OCI-LY3 (cell line): ENCODE data around the gene PCSK2.

ENCODE experiments used
- EZH2phosphoT487 ChIP-seq: fragments of 200-600 bp; shearing (Covaris generic); IDR thresholded peaks from 2 replicates; pipeline ENCODE4 v1.6.1; 2018; ENCODE audit warnings: antibody characterized with exemption, mixed run types, low read depth
- TF ChIP-seq, protein P1 (sequence below): fragments of 200-600, 300-600 bp; sonication (generic); IDR thresholded peaks from 2 replicates; pipeline ENCODE4 v1.5.1; 2014; ENCODE audit warnings: antibody characterized with exemption, low read length, low read depth

DNA sequence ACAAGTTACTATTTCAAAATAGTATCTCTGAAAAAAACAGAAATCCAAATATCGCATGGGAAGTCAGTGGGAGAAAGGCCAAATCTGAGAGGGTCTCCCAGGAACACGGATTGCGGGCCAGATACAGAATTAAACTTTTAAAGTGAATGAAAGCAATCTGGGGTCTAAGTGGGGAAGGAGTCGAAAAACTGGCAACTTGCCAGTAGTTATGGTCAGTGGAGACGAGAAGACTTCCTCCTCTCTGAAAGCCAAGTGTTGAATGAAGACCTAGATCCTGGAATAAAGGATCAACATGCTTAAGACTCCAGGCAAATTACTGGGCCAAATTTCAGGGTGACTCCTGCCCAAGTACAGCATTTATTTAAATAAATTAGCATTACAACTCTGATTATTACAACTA lies 180.7 kb downstream of the PCSK2 start:
- TF ChIP-seq, protein P1, sequence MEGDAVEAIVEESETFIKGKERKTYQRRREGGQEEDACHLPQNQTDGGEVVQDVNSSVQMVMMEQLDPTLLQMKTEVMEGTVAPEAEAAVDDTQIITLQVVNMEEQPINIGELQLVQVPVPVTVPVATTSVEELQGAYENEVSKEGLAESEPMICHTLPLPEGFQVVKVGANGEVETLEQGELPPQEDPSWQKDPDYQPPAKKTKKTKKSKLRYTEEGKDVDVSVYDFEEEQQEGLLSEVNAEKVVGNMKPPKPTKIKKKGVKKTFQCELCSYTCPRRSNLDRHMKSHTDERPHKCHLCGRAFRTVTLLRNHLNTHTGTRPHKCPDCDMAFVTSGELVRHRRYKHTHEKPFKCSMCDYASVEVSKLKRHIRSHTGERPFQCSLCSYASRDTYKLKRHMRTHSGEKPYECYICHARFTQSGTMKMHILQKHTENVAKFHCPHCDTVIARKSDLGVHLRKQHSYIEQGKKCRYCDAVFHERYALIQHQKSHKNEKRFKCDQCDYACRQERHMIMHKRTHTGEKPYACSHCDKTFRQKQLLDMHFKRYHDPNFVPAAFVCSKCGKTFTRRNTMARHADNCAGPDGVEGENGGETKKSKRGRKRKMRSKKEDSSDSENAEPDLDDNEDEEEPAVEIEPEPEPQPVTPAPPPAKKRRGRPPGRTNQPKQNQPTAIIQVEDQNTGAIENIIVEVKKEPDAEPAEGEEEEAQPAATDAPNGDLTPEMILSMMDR: no peak
- no peak for TF ChIP-seq EZH2phosphoT487
